Measurements from ENCODE around the gene FASTK. TPM values are rescaled to one million over a fixed set of nuclear protein-coding genes. Genes with fewer than 3 reads are reported as not detected.

Gene FASTK
- total and polyA plus RNA-seq, 2 of the 4 experiments (the other 2 are of a cell fraction) = 53.8 to 115 TPM

GRCh38 chr7:151095123-151095797, 14.7 kb upstream of the FASTK start:
- Histone ChIP-seq H2BK5ac (ENCODE audit: low read depth, low read length, poor library complexity, severe bottlenecking) (no peak overlapping the region), H2AFZ (replicated peaks; ENCODE audit: low read length, poor library complexity) (no peak overlapping the region), H4K20me1 (ENCODE audit: insufficient read depth, low read length) (peaks cover 91% of the 10 kb centered on the region), H3K9me3 (ENCODE audit: control insufficient read depth, insufficient read depth, low read length) (no peaks in the 10 kb centered on the region), H4K5ac (ENCODE audit: low read depth, low read length) (no peak overlapping the region), H4K91ac (ENCODE audit: insufficient read depth, low read depth, low read length) (no peak overlapping the region), H3K9ac (ENCODE audit: low read depth, low read length) (no peak overlapping the region), H3K4me1 (ENCODE audit: control insufficient read depth, insufficient read depth, low read length) (peaks cover 11% of the 10 kb centered on the region), H3K27me3 (ENCODE audit: control insufficient read depth, insufficient read depth, low read length) (no peaks in the 10 kb centered on the region), H3K23ac (ENCODE audit: low read depth, low read length) (no peak overlapping the region), H2AK9ac (replicated peaks; ENCODE audit: low read depth, low read length, poor library complexity) (peak overlapping the region; percentile 26), H2BK15ac (ENCODE audit: low read depth, low read length) (no peak overlapping the region), H3K79me1 (ENCODE audit: low read depth in 1 of 2, low read length in 2 of 2) (peaks cover 6 to 85% of the 10 kb centered on the region in 2 experiments; a peak in 3 of 4 replicates), H3K4me2 (ENCODE audit: low read depth, low read length) (no peak overlapping the region), H3K4ac (ENCODE audit: low read depth, low read length) (no peak overlapping the region), H3K56ac (ENCODE audit: extremely low read depth, insufficient read depth, low read length) (no peak overlapping the region), H3K27ac (ENCODE audit: insufficient read depth, low read length) (no peak overlapping the region; the same call in 1 of the 2 replicates), H3K14ac (replicated peaks; ENCODE audit: low read depth, low read length) (no peak overlapping the region; the same call in 1 of the 2 replicates), H4K8ac (ENCODE audit: low read depth in 2 of 2, low read length in 2 of 2) (no peak overlapping the region), H2BK20ac (ENCODE audit: low read depth, low read length) (no peak overlapping the region), H3K36me3 (ENCODE audit: control insufficient read depth, insufficient read depth, low read length) (peaks cover 11% of the 10 kb centered on the region; the same call in 1 of the 2 replicates), H3K18ac (ENCODE audit: low read depth, low read length) (no peak overlapping the region), H3K9me1 (ENCODE audit: insufficient read depth, low read length) (peaks cover 12% of the 10 kb centered on the region; the same call in 1 of the 2 replicates), H2AK5ac (ENCODE audit: low read depth, low read length) (no peak overlapping the region; the same call in 1 of the 2 replicates), H3K4me3 (ENCODE audit: insufficient read depth, low read depth, low read length) (no peak overlapping the region), H2BK120ac (ENCODE audit: low read depth, low read length) (no peak overlapping the region)
- CTCF ChIA-PET = interaction anchor here (1.3 kb wide), 1 partner anchor 15 kb away, joined by 4 read pairs; no protein-coding TSS in a partner anchor
- dilution Hi-C loops (cut with HindIII; ENCODE audit: low sequenced_read_pairs, unreplicated experiment) (no loop called here), intact Hi-C loops (cut with micrococcal nuclease) (no loop called here), in situ Hi-C loops (cut with MboI; ENCODE audit: low sequenced_read_pairs) (no loop called here)
- TF ChIP-seq MXI1 (IDR thresholded peaks at IDR 0.05; ENCODE audit: borderline replicate concordance, low read depth, low read length) = no peak
- 0 out of 2 replicates have a peak, but pooled peaks have one; percentile 1 for TF ChIP-seq CTCF (conservative IDR thresholded peaks at IDR 0.05; ENCODE audit: low read depth, low read length)
- no peak for TF ChIP-seq RCOR1 (IDR thresholded peaks at IDR 0.05; ENCODE audit: insufficient replicate concordance, low read length)
- no peak for TF ChIP-seq RFX5 (IDR thresholded peaks at IDR 0.05; ENCODE audit: low read depth, low read length)
- no peak for TF ChIP-seq BHLHE40 (IDR thresholded peaks at IDR 0.05; ENCODE audit: low read depth, low read length)
- no peak for TF ChIP-seq MAZ (IDR thresholded peaks at IDR 0.05; ENCODE audit: borderline replicate concordance, low read depth, low read length)
- 0 out of 2 replicates have a peak, but pooled peaks have one; percentile 8 for TF ChIP-seq MAFK (IDR thresholded peaks at IDR 0.05; ENCODE audit: low read depth, low read length)
- POLR2A ChIA-PET (ENCODE audit: unreplicated experiment) = no interaction called here
- WGBS, 2 experiments (ENCODE audit: extremely low coverage in 2 of 2, insufficient read length in 1 of 2) = 85% methylated on average over 5 of the region's 10 CpGs; no CpG with 5 or more reads in 1 of the 2 experiments
- no TSS peak for BruUV-seq (replicated peaks)
- DNase-seq = no peak
- no peak for ATAC-seq (ENCODE audit: low read depth)
